Gastroesophageal sphincter (tissue), 4 donors: ENCODE measurements around the gene TGIF1. TPM values are rescaled to one million over a fixed set of nuclear protein-coding genes. Genes with fewer than 3 reads are reported as not detected.

Source experiments
- ATAC-seq: fragments of 150-250 bp; one replicate; pipeline ENCODE4 v1.9.1; 2016; ENCODE audit warnings: mild to moderate bottlenecking, moderate library complexity
- H3K27ac ChIP-seq, 4 donors: fragments of 200-600 bp; sonication (generic) in 3 of 4; 1 replicate in 3 of 4; 2 replicates in 1 of 4; pipeline ENCODE4 v1.5.1; 2016 to 2019
- H3K27me3 ChIP-seq: fragments of 200-600 bp; sonication (generic); one replicate; pipeline ENCODE4 v1.5.1; 2019
- H3K36me3 ChIP-seq, 2 donors: fragments of 200-600 bp; sonication (generic); one replicate each; pipeline ENCODE4 v1.5.1; 2019; ENCODE audit warnings: control low read depth in 1 of 2
- H3K4me1 ChIP-seq, 3 donors: fragments of 200-600 bp; sonication (generic); 1 replicate in 2 of 3; 2 replicates in 1 of 3; pipeline ENCODE4 v1.5.1; 2016 to 2019; ENCODE audit warnings: control low read depth in 2 of 3
- H3K4me3 ChIP-seq, 2 donors: fragments of 200-600 bp; sonication (generic); one replicate each; pipeline ENCODE4 v1.5.1; 2019; ENCODE audit warnings: mild to moderate bottlenecking in 1 of 2, moderate library complexity in 1 of 2
- H3K9me3 ChIP-seq, 3 donors: fragments of 200-600 bp; sonication (generic); one replicate each; pipeline ENCODE4 v1.5.1; 2017 to 2019; ENCODE audit warnings: control low read depth in 2 of 3
- CTCF ChIP-seq, 4 experiments: fragments of 200-600 bp in 2 of 4; fragments of 450-650 bp in 2 of 4; sonication (generic) in 1 of 4; IDR thresholded peaks; one replicate each; pipeline ENCODE4 v1.5.1; 2017 to 2019; ENCODE audit warnings: antibody characterized with exemption in 4 of 4, mild to moderate bottlenecking in 2 of 4, moderate library complexity in 2 of 4
- EP300 ChIP-seq: sonication (generic); formaldehyde crosslinking; IDR thresholded peaks from one replicate; pipeline ENCODE4 v1.6.1; 2017; ENCODE audit warnings: antibody characterized with exemption, mild to moderate bottlenecking
- POLR2A ChIP-seq, 2 donors: fragments of 450-650 bp; IDR thresholded peaks; one replicate each; pipeline ENCODE4 v1.6.1; 2017; ENCODE audit warnings: antibody characterized with exemption in 2 of 2, mild to moderate bottlenecking in 2 of 2, moderate library complexity in 1 of 2
- POLR2AphosphoS5 ChIP-seq: sonication (generic); formaldehyde crosslinking; IDR thresholded peaks from one replicate; pipeline ENCODE4 v1.6.1; 2017; ENCODE audit warnings: antibody characterized with exemption
- WGBS, 2 donors: methylation state at CpG; one replicate each; pipeline ENCODE4 v1.1.5; 2018; ENCODE audit warnings: low coverage in 1 of 2; 5-methylcytosine and 5-hydroxymethylcytosine counted together
- total RNA-seq, 4 donors: library from RNA; depleted of rRNA; stranded (reverse); fragments of >200 nt; gene quantifications; one replicate each; pipeline ENCODE4 v1.1.0, GENCODE V29; 2016

TGIF1 gene
- total RNA-seq, 4 donors from 2014 or later, result 55.5 to 95.8 (median 77.0) TPM

GRCh38 chr18:3444296-3444695, 5.7 kb upstream of the TGIF1 start:
- ATAC-seq, result no peak
- no peak overlapping the region for H3K27ac ChIP-seq
- 87 to 100% methylated on average over 2 to 3 of the region's 3 CpGs for WGBS, 2 donors
- peaks cover 0 to 15% (median 9%) of the 10 kb centered on the region in 3 donors for H3K4me1 ChIP-seq
- H3K4me3 ChIP-seq, result no peak overlapping the region
- no peaks in the 10 kb centered on the region for H3K9me3 ChIP-seq
- no peaks in the 10 kb centered on the region for H3K27me3 ChIP-seq
- TF ChIP-seq EP300 (no peak), POLR2AphosphoS5 (no peak), POLR2A (IDR thresholded peaks at IDR 0.05) (no peak), CTCF (IDR thresholded peaks at IDR 0.05) (no peak)
- no peaks in the 10 kb centered on the region for H3K36me3 ChIP-seq

- Histone ChIP-seq H3K4me3 (no peak overlapping the region), H3K9me3 (no peaks in the 10 kb centered on the region), H3K36me3 (no peaks in the 10 kb centered on the region), H3K4me1 (peaks cover 0 to 15% (median 9%) of the 10 kb centered on the region in 3 donors), H3K27ac (no peak overlapping the region), H3K27me3 (no peaks in the 10 kb centered on the region)
- ATAC-seq, result no peak
- TF ChIP-seq POLR2AphosphoS5, result no peak
- WGBS, 2 donors, result 71 to 93% methylated on average over 1 to 3 of the region's 5 CpGs
Observed at GRCh38 chr18:3444954-3445353, 5.0 kb upstream of the TGIF1 start.

GRCh38 chr18:3447068-3447894, 2.7 kb upstream of the TGIF1 start:
- H3K4me1 ChIP-seq, result peaks cover 0 to 16% (median 9%) of the 10 kb centered on the region in 3 donors
- H3K27me3 ChIP-seq, result no peaks in the 10 kb centered on the region
- no peak for ATAC-seq
- peak overlapping the region; percentile 73 to 90 for H3K4me3 ChIP-seq
- TF ChIP-seq CTCF (IDR thresholded peaks at IDR 0.05) (no peak), POLR2A (IDR thresholded peaks at IDR 0.05) (no peak), EP300 (no peak), POLR2AphosphoS5 (no peak)
- no peaks in the 10 kb centered on the region for H3K36me3 ChIP-seq
- 2 to 6% methylated on average over 10 to 22 of the region's 22 CpGs for WGBS, 2 donors
- peak overlapping the region; percentile 94 to 99 (median 99) for H3K27ac ChIP-seq
- H3K9me3 ChIP-seq, result no peaks in the 10 kb centered on the region

GRCh38 chr18:3447895-3448837, 1.8 kb upstream of the TGIF1 start:
- Histone ChIP-seq H3K4me1 (peaks cover 0 to 25% (median 10%) of the 10 kb centered on the region in 3 donors), H3K9me3 (no peaks in the 10 kb centered on the region), H3K27ac (peak overlapping the region; percentile 94 to 99 (median 99)), H3K27me3 (no peaks in the 10 kb centered on the region), H3K36me3 (no peaks in the 10 kb centered on the region), H3K4me3 (peak overlapping the region; percentile 73 to 90)
- ATAC-seq, result peak; percentile 87
- TF ChIP-seq POLR2A (IDR thresholded peaks at IDR 0.05) (peak; percentile 89), POLR2AphosphoS5 (peak; percentile 98), EP300 (peak; percentile 27), CTCF (IDR thresholded peaks at IDR 0.05) (peak in 2 of 4 experiments; percentile 19 to 23)
- 0 to 1% methylated on average over 9 to 18 of the region's 63 CpGs for WGBS, 2 donors

GRCh38 chr18:3448838-3449511, 997 bp upstream of the TGIF1 start:
- ATAC-seq, result peak; percentile 33

More at GRCh38 chr18:3448838-3449511, 997 bp upstream of the TGIF1 start:
- Histone ChIP-seq H3K36me3 (no peaks in the 10 kb centered on the region), H3K4me3 (peak overlapping the region; percentile 73 to 90), H3K27ac (peak overlapping the region; percentile 94 to 99 (median 99)), H3K27me3 (no peaks in the 10 kb centered on the region), H3K4me1 (peaks cover 0 to 33% (median 12%) of the 10 kb centered on the region in 3 donors), H3K9me3 (no peaks in the 10 kb centered on the region)
- WGBS, 2 donors, result 0% methylated on average over 1 to 32 of the region's 38 CpGs
- TF ChIP-seq POLR2AphosphoS5, result peak; percentile 73
- no peak for TF ChIP-seq CTCF (IDR thresholded peaks at IDR 0.05)
- peak; percentile 80 to 82 for TF ChIP-seq POLR2A (IDR thresholded peaks at IDR 0.05)
